Uterus (tissue), 2 donors: Measurements from ENCODE around the gene C12orf50.

Source experiments
- CTCF ChIP-seq, 4 experiments: fragments of 200-600 bp in 2 of 4; fragments of 450-650 bp in 2 of 4; sonication (generic) in 2 of 4; IDR thresholded peaks; one replicate each; pipeline ENCODE4 v1.5.1; 2016 to 2019; ENCODE audit warnings: antibody characterized with exemption in 4 of 4, mild to moderate bottlenecking in 2 of 4, moderate library complexity in 1 of 4
- POLR2A ChIP-seq, 2 donors: fragments of 450-650 bp; IDR thresholded peaks; one replicate each; pipeline ENCODE4 v1.6.1; 2016; ENCODE audit warnings: antibody characterized with exemption in 2 of 2, mild to moderate bottlenecking in 1 of 2, moderate library complexity in 1 of 2

DNA sequence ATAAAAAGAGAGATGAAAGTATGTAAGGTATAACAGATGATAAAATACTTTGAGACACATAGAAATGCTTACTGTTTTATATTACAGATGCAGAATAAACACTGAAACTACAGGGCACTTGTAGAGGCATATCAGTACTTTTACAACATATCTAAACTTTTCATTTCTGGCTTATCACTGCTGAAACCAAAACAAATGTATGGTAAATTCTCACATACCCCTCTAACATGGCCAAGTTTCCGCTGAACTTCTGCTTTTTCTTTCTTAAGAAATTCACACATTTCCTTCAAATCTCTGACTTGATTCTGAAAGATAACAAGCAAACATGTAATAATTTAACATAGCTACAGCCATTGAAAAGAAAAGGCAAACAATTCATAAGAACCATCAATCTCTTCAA, 33.3 kb upstream of the C12orf50 start:
- TF ChIP-seq CTCF (IDR thresholded peaks at IDR 0.05) (no peak), POLR2A (IDR thresholded peaks at IDR 0.05) (no peak)
